Adrenal gland (tissue), 5 donors: ENCODE results near the gene LMO7.

Experiments used
- POLR2A ChIP-seq, 2 donors: fragments of 450-650 bp; IDR thresholded peaks; one replicate each; pipeline ENCODE4 v1.6.1; 2017; ENCODE audit warnings: antibody characterized with exemption in 2 of 2, mild to moderate bottlenecking in 2 of 2, moderate library complexity in 1 of 2
- TF ChIP-seq, protein P1 (sequence below), 6 experiments: fragments of 450-650 bp in 4 of 6; fragments of 200-600 bp in 2 of 6; sonication (generic) in 1 of 6; IDR thresholded peaks; 1 replicate in 5 of 6; 2 replicates in 1 of 6; pipeline versions ENCODE4 v1.5.1 to v1.8.0; 2016 to 2021; ENCODE audit warnings: antibody characterized with exemption in 6 of 6, mild to moderate bottlenecking in 2 of 6, moderate library complexity in 1 of 6
- donor health status: DM: no; HTN: no; CAD: no.

GRCh38 chr13:75757336-75757735 lies 121.2 kb downstream of the LMO7 start:
- no peak for TF ChIP-seq POLR2A (IDR thresholded peaks at IDR 0.05)
- TF ChIP-seq, protein P1, sequence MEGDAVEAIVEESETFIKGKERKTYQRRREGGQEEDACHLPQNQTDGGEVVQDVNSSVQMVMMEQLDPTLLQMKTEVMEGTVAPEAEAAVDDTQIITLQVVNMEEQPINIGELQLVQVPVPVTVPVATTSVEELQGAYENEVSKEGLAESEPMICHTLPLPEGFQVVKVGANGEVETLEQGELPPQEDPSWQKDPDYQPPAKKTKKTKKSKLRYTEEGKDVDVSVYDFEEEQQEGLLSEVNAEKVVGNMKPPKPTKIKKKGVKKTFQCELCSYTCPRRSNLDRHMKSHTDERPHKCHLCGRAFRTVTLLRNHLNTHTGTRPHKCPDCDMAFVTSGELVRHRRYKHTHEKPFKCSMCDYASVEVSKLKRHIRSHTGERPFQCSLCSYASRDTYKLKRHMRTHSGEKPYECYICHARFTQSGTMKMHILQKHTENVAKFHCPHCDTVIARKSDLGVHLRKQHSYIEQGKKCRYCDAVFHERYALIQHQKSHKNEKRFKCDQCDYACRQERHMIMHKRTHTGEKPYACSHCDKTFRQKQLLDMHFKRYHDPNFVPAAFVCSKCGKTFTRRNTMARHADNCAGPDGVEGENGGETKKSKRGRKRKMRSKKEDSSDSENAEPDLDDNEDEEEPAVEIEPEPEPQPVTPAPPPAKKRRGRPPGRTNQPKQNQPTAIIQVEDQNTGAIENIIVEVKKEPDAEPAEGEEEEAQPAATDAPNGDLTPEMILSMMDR (IDR thresholded peaks at IDR 0.05) = no peak
